DOHH2 (cell line): ENCODE results near the gene TNFRSF19.

Experiments
- EZH2phosphoT487 ChIP-seq: fragments of 200-600 bp; sonication (generic); IDR thresholded peaks from 2 replicates; pipeline ENCODE4 v1.6.1; 2017; ENCODE audit warnings: borderline replicate concordance, mild to moderate bottlenecking, antibody characterized with exemption, low read length, moderate library complexity, mixed read lengths
- TF ChIP-seq, protein P1 (sequence below): fragments of 200-600 bp; sonication (generic); IDR thresholded peaks from one replicate; pipeline ENCODE4 v1.5.1; 2014; ENCODE audit warnings: antibody characterized with exemption, mild to moderate bottlenecking, low read depth, low read length; ENCODE audit not compliant: poor library complexity, severe bottlenecking

DNA sequence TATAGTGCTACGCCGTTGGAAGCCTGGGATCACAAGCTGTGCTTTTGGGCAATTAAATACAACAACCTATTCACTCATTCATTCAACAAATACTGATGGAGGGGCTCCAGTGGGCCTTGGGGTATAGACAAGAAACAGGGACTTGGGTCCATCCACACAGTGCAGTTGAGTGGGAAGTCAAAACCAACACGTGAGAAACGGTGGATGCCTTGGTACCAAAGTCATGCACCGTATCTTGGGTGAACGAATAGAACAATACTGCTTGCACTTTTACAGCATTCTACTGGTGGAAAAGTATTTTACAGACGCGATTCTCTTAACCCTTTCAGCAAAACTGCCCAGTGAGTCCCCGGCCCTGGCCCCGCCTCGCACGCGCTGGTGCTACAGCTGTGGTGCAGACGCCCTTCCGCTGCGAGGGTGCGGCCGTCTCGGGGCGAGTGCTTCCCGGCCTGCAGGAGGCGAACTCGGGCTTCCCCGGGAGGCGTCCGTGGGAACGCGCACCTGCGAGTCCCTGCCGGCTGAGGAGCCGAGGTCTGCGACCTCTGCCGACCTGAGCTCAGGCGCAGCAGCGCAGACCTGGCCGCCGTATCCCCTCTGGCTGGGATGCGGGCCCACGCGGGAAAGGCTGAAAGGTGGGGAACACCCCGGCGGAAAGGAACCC lies 8.3 kb downstream of the TNFRSF19 start:
- TF ChIP-seq, protein P1, sequence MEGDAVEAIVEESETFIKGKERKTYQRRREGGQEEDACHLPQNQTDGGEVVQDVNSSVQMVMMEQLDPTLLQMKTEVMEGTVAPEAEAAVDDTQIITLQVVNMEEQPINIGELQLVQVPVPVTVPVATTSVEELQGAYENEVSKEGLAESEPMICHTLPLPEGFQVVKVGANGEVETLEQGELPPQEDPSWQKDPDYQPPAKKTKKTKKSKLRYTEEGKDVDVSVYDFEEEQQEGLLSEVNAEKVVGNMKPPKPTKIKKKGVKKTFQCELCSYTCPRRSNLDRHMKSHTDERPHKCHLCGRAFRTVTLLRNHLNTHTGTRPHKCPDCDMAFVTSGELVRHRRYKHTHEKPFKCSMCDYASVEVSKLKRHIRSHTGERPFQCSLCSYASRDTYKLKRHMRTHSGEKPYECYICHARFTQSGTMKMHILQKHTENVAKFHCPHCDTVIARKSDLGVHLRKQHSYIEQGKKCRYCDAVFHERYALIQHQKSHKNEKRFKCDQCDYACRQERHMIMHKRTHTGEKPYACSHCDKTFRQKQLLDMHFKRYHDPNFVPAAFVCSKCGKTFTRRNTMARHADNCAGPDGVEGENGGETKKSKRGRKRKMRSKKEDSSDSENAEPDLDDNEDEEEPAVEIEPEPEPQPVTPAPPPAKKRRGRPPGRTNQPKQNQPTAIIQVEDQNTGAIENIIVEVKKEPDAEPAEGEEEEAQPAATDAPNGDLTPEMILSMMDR, result peak; percentile 12
- no peak for TF ChIP-seq EZH2phosphoT487
